Endothelial cell of umbilical vein (primary cell): Measurements from ENCODE around the gene SLC6A16. TPM values are rescaled to one million over a fixed set of nuclear protein-coding genes. Genes with fewer than 3 reads are reported as not detected.

Experiments used
- BruUV-seq: library from RNA; stranded (reverse); fragments of 400-500 nt; replicated peaks from 2 replicates; lab custom pipeline; 2021; lab: Mats Ljungman, UMichigan
- CTCF ChIA-PET: fragments of 300-600, 350-600 bp; sonication (Branson Sonifier 250); formaldehyde crosslinking; loops from one replicate; lab custom pipeline; 2021; ENCODE audit warnings: antibody characterized with exemption, inconsistent platforms; lab: Charles Lee
- POLR2A ChIA-PET: fragments of 300-600, 350-600 bp; sonication (Branson Sonifier 250); formaldehyde crosslinking; loops from one replicate; lab custom pipeline; 2021; ENCODE audit warnings: antibody characterized with exemption, inconsistent platforms; lab: Charles Lee
- DNase-seq: peaks from one replicate; pipeline ENCODE4 v3.0.0-alpha.2; 2011; ENCODE audit warnings: low read depth, low spot score
- FAIRE-seq: peaks from 2 replicates; lab custom pipeline; 2011; peaks lifted over from hg19 to GRCh38; lab: Jason Lieb, UNC
- H2AFZ ChIP-seq: 2 replicates; pipeline ENCODE4 v1.6.0; 2012; ENCODE audit warnings: low read depth, low read length, control low read depth, inconsistent platforms
- H3K27ac ChIP-seq: 2 replicates; pipeline ENCODE4 v1.5.1; 2011; ENCODE audit warnings: low read depth, mild to moderate bottlenecking, control low read depth, low read length, moderate library complexity; ENCODE audit not compliant: insufficient read depth
- H3K27me3 ChIP-seq, 2 experiments: 2 replicates each; pipeline versions ENCODE4 v1.6.0 to v1.6.1; 2011; ENCODE audit warnings: low read length in 2 of 2, mixed read lengths in 1 of 2; ENCODE audit not compliant: control insufficient read depth in 2 of 2, insufficient read depth in 2 of 2
- H3K36me3 ChIP-seq, 2 experiments: 2 replicates in 1 of 2; 3 replicates in 1 of 2; pipeline ENCODE4 v1.5.1; 2011; ENCODE audit warnings: low read length in 2 of 2, mild to moderate bottlenecking in 1 of 2, moderate library complexity in 1 of 2; ENCODE audit not compliant: control insufficient read depth in 2 of 2, insufficient read depth in 2 of 2; ENCODE audit errors: extremely low read depth in 1 of 2
- H3K4me1 ChIP-seq: 3 replicates; pipeline ENCODE4 v1.5.1; 2011; ENCODE audit warnings: mild to moderate bottlenecking, low read length; ENCODE audit not compliant: control insufficient read depth, insufficient read depth; ENCODE audit errors: extremely low read depth
- H3K4me2 ChIP-seq: 2 replicates; pipeline ENCODE4 v1.6.1; 2011; ENCODE audit warnings: low read length, control low read depth, mixed read lengths; ENCODE audit not compliant: insufficient read depth
- H3K4me3 ChIP-seq, 3 experiments: fragments of 200-600 bp in 1 of 3; sonication (generic), shearing (Covaris generic) in 1 of 3; replicated peaks in 1 of 3; 2 replicates each; pipeline ENCODE4 v1.5.1; 2011 to 2016; ENCODE audit warnings: control low read depth in 3 of 3, low read length in 3 of 3, mild to moderate bottlenecking in 2 of 3, inconsistent platforms in 1 of 3, low read depth in 1 of 3, moderate library complexity in 1 of 3; ENCODE audit not compliant: insufficient read depth in 1 of 3
- H3K79me2 ChIP-seq: 2 replicates; pipeline ENCODE4 v1.6.0; 2012; ENCODE audit warnings: low read length, inconsistent platforms; ENCODE audit not compliant: control insufficient read depth, insufficient read depth
- H3K9ac ChIP-seq: replicated peaks from 2 replicates; pipeline ENCODE3; 2011; ENCODE audit warnings: low read length, control low read depth; ENCODE audit not compliant: insufficient read depth; ENCODE audit errors: extremely low read depth
- H3K9me1 ChIP-seq: replicated peaks from 3 replicates; pipeline ENCODE4 v1.6.0; 2011; ENCODE audit warnings: mild to moderate bottlenecking, low read length; ENCODE audit not compliant: control insufficient read depth, insufficient read depth; ENCODE audit errors: extremely low read depth
- H3K9me3 ChIP-seq: replicated peaks from 2 replicates; pipeline ENCODE4 v1.5.1; 2012; ENCODE audit warnings: low read length, inconsistent platforms; ENCODE audit not compliant: control insufficient read depth, insufficient read depth
- H4K20me1 ChIP-seq: replicated peaks from 2 replicates; pipeline ENCODE3; 2011; ENCODE audit warnings: mild to moderate bottlenecking, low read length; ENCODE audit not compliant: control insufficient read depth, insufficient read depth; ENCODE audit errors: extremely low read depth
- CTCF ChIP-seq, 2 donors: IDR thresholded peaks; 1 replicate in 1 of 2; 2 replicates in 1 of 2; pipeline ENCODE4 v1.5.1; 2011; ENCODE audit warnings: low read length in 2 of 2, mild to moderate bottlenecking in 2 of 2, moderate library complexity in 2 of 2, control low read depth in 1 of 2, inconsistent platforms in 1 of 2, low read depth in 1 of 2; ENCODE audit not compliant: insufficient read depth in 1 of 2; ENCODE audit errors: extremely low read depth in 1 of 2
- EZH2 ChIP-seq: IDR thresholded peaks from 2 replicates; pipeline ENCODE4 v1.6.1; 2012; ENCODE audit warnings: borderline replicate concordance, low read depth, mild to moderate bottlenecking, moderate library complexity, low read length, inconsistent platforms; ENCODE audit not compliant: severe bottlenecking
- FOS ChIP-seq: IDR thresholded peaks from 2 replicates; pipeline ENCODE4 v1.6.1; 2011; ENCODE audit warnings: mild to moderate bottlenecking, low read length, moderate library complexity, borderline replicate concordance; ENCODE audit not compliant: insufficient read depth
- GATA2 ChIP-seq: IDR thresholded peaks from 2 replicates; pipeline ENCODE4 v1.7.0; 2011; ENCODE audit warnings: low read depth, mild to moderate bottlenecking, moderate library complexity, mixed read lengths, low read length; ENCODE audit not compliant: insufficient read length, insufficient read depth
- JUN ChIP-seq: IDR thresholded peaks from 2 replicates; pipeline ENCODE4 v1.6.1; 2011; ENCODE audit warnings: borderline replicate concordance, low read depth; ENCODE audit not compliant: insufficient read length, insufficient read depth
- MYC ChIP-seq: IDR thresholded peaks from one replicate; pipeline ENCODE4 v1.6.1; 2011; ENCODE audit warnings: mild to moderate bottlenecking, low read depth, low read length
- POLR2A ChIP-seq: IDR thresholded peaks from 2 replicates; pipeline ENCODE4 v1.6.1; 2012; ENCODE audit warnings: low read depth, mild to moderate bottlenecking, control low read depth, low read length
- POLR2AphosphoS5 ChIP-seq: IDR thresholded peaks from 2 replicates; pipeline ENCODE4 v1.6.1; 2012; ENCODE audit warnings: low read depth, mild to moderate bottlenecking, control low read depth, low read length, moderate library complexity; ENCODE audit not compliant: insufficient read depth
- dilution Hi-C: fragments of 300-500 bp; cut with MboI; formaldehyde crosslinking; loops from one replicate; pipeline ENCODE4 v1.15.0; 2019; ENCODE audit warnings: low sequenced_read_pairs; ENCODE audit not compliant: extremely low pct_ligation_motif_present
- intact Hi-C: fragments of 100-400 bp; cut with micrococcal nuclease; formaldehyde crosslinking; loops from one replicate; pipeline ENCODE4 v1.10.0; 2022
- polyA plus RNA-seq, 4 experiments: library from polyadenylated mRNA; depleted of rRNA in 3 of 4; stranded (reverse) in 3 of 4; unstranded in 1 of 4; fragments of >200 nt; gene quantifications; 2 replicates each; pipeline versions ENCODE4 v1.2.1 to v1.2.3, GENCODE V29; 2011 to 2012; ENCODE audit warnings: missing spikeins in 1 of 4
- total RNA-seq: library from RNA; stranded (reverse); gene quantifications from 2 replicates; pipeline ENCODE4 v1.2.3, GENCODE V29; 2021
- TF ChIP-seq, protein P1 (sequence below): IDR thresholded peaks from 2 replicates; pipeline ENCODE4 v1.6.1; 2011; ENCODE audit not compliant: insufficient read depth, insufficient read length

The SLC6A16 gene
- total and polyA plus RNA-seq, 2 donors (not counting 3 experiments of a cell fraction or from before 2014, with no cell fraction given) = 1.1 to 1.6 TPM

DNA sequence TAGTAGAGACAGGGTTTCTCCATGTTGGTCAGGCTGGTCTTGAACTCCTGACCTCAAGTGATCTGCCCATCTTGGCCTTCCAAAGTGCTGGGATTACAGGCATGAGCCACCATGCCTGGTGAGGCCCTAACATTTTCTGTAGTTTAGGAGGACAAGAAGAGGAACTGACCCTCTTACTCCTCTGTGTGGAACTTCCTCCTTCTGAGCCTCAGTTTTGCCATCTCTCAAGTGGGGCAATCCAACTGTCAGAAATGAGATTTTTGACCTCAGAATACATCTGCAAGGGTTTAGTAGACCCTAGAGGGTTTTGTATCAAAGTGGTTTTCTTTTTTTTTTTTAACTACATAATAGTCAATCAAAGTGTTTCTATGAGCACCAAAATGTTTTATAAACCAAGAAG is 41.1 kb upstream of the SLC6A16 start:
- H3K9ac ChIP-seq = no peak overlapping the region
- DNase-seq (no peak), FAIRE-seq (no peak)
- POLR2A ChIA-PET = no interaction called here
- H3K79me2 ChIP-seq = peaks cover 12% of the 10 kb centered on the region
- H2AFZ ChIP-seq = no peak overlapping the region
- H3K27me3 ChIP-seq = no peaks in the 10 kb centered on the region
- CTCF ChIA-PET = interaction anchor here (1.0 kb wide), 1 partner anchor 79 kb away, joined by 3 read pairs; no protein-coding TSS in a partner anchor
- H3K9me3 ChIP-seq = peaks cover 2% of the 10 kb centered on the region
- no peaks in the 10 kb centered on the region for H3K36me3 ChIP-seq
- no TSS peak for BruUV-seq
- H3K4me1 ChIP-seq = peaks cover 10% of the 10 kb centered on the region
- H3K9me1 ChIP-seq = no peaks in the 10 kb centered on the region
- H3K27ac ChIP-seq = no peak overlapping the region
- dilution Hi-C loops = no loop called here
- H3K4me2 ChIP-seq = no peak overlapping the region
- intact Hi-C loops = no loop called here
- TF ChIP-seq CTCF (IDR thresholded peaks at IDR 0.05; ENCODE audit: extremely low read depth in 1 of 2, insufficient read depth in 1 of 2, low read depth in 1 of 2, low read length in 2 of 2) (no peak), POLR2AphosphoS5 (no peak), FOS (no peak), JUN (no peak), GATA2 (no peak), EZH2 (no peak), POLR2A (no peak), MYC (no peak)
- TF ChIP-seq, protein P1, sequence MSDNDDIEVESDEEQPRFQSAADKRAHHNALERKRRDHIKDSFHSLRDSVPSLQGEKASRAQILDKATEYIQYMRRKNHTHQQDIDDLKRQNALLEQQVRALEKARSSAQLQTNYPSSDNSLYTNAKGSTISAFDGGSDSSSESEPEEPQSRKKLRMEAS = no peak
- H3K4me3 ChIP-seq = no peak overlapping the region
- no peaks in the 10 kb centered on the region for H4K20me1 ChIP-seq
